Stimulated activated CD4-positive, alpha-beta T cell treated with anti-CD3 and anti-CD28 coated beads, TNF-alpha, amount 100 ng/mL, for 1 hour (primary cell): Measurements from ENCODE around the gene GALNT1.

Experiments used
- DNase-seq, 3 donors: peaks; one replicate each; pipeline ENCODE4 v3.0.0-alpha.2; 2020; ENCODE audit warnings: low read depth in 3 of 3, low spot score in 1 of 3

GALNT1 gene

GRCh38 chr18:35616664-35617423 is 35.3 kb downstream of the GALNT1 start:
- DNase-seq, result peak; percentile 26 to 51 (median 37)

- DNase-seq, result no peak
Measured at GRCh38 chr18:35617865-35618264, 36.3 kb downstream of the GALNT1 start.

GRCh38 chr18:35618289-35618688 is 36.7 kb downstream of the GALNT1 start:
- no peak for DNase-seq

- no peak for DNase-seq
Measured at GRCh38 chr18:35618696-35619095, 37.2 kb downstream of the GALNT1 start.

- DNase-seq, result no peak
Measured at GRCh38 chr18:35619464-35619863, 37.9 kb downstream of the GALNT1 start.

- no peak for DNase-seq
Measured at GRCh38 chr18:35619941-35620340, 38.4 kb downstream of the GALNT1 start.

GRCh38 chr18:35620765-35621164 is 39.2 kb downstream of the GALNT1 start:
- no peak for DNase-seq

GRCh38 chr18:35623255-35623654 is 41.7 kb downstream of the GALNT1 start:
- no peak for DNase-seq

- no peak for DNase-seq
Measured at GRCh38 chr18:35624146-35624545, 42.6 kb downstream of the GALNT1 start.

GRCh38 chr18:35625232-35625631 is 43.7 kb downstream of the GALNT1 start:
- DNase-seq, result no peak

- no peak for DNase-seq
Measured at GRCh38 chr18:35633761-35634160, 52.2 kb downstream of the GALNT1 start.

- DNase-seq, result no peak
Measured at GRCh38 chr18:35634323-35634722, 52.8 kb downstream of the GALNT1 start.

GRCh38 chr18:35635170-35635569 is 53.6 kb downstream of the GALNT1 start:
- no peak for DNase-seq

GRCh38 chr18:35637227-35637626 is 55.7 kb downstream of the GALNT1 start:
- no peak for DNase-seq

- no peak for DNase-seq
Measured at GRCh38 chr18:35639296-35639695, 57.8 kb downstream of the GALNT1 start.

GRCh38 chr18:35641467-35641866 is 59.9 kb downstream of the GALNT1 start:
- DNase-seq, result no peak

GRCh38 chr18:35641916-35642315 is 60.4 kb downstream of the GALNT1 start:
- no peak for DNase-seq

GRCh38 chr18:35642802-35643201 is 61.3 kb downstream of the GALNT1 start:
- DNase-seq, result no peak

GRCh38 chr18:35646449-35646848 is 64.9 kb downstream of the GALNT1 start:
- DNase-seq, result no peak

- DNase-seq, result no peak
Measured at GRCh38 chr18:35653392-35654135, 72.0 kb downstream of the GALNT1 start.

GRCh38 chr18:35658112-35658511 is 76.6 kb downstream of the GALNT1 start:
- DNase-seq, result no peak

- DNase-seq, result no peak
Measured at GRCh38 chr18:35661483-35662146, 80.1 kb downstream of the GALNT1 start.
